ENCODE data around the gene KLF7. TPM values are rescaled to one million over a fixed set of nuclear protein-coding genes. Genes with fewer than 3 reads are reported as not detected.

The KLF7 gene
- total and polyA plus RNA-seq, 2 donors (not counting 1 experiment from before 2014, with no cell fraction given), result 12.9 to 21.0 TPM

GRCh38 chr2:207140265-207140664 is 25.5 kb downstream of the KLF7 start:
- Histone ChIP-seq H3K79me2 (ENCODE audit: control insufficient read depth, insufficient read depth, low read length) (peaks cover 87% of the 10 kb centered on the region), H3K9ac (ENCODE audit: insufficient read depth, low read length) (no peak overlapping the region), H3K27me3 (ENCODE audit: control insufficient read depth, insufficient read depth, low read length) (no peaks in the 10 kb centered on the region), H3K4me1 (ENCODE audit: control insufficient read depth, extremely low read depth, insufficient read depth, low read length) (peaks cover 20% of the 10 kb centered on the region), H3K4me2 (ENCODE audit: extremely low read depth, insufficient read depth, low read length) (no peak overlapping the region), H3K36me3 (ENCODE audit: control insufficient read depth, insufficient read depth, low read length) (no peaks in the 10 kb centered on the region), H3K4me3 (replicated peaks in 1 of 4; ENCODE audit: control extremely low read depth in 1 of 4, insufficient read depth in 1 of 4, low read depth in 3 of 4, low read length in 4 of 4) (no peak overlapping the region), H2AFZ (ENCODE audit: low read length) (no peak overlapping the region), H3K27ac (ENCODE audit: insufficient read depth, low read length) (no peak overlapping the region), H4K20me1 (ENCODE audit: control insufficient read depth, extremely low read depth, insufficient read depth, low read length) (no peaks in the 10 kb centered on the region), H3K9me3 (ENCODE audit: control insufficient read depth, insufficient read depth, low read depth, low read length) (no peaks in the 10 kb centered on the region)
- TF ChIP-seq EZH2 (IDR thresholded peaks at IDR 0.05; ENCODE audit: low read length, missing control alignments) (no peak), CTCF (conservative IDR thresholded peaks at IDR 0.05 in 1 of 2, IDR thresholded peaks at IDR 0.05 in 1 of 2; ENCODE audit: low read depth in 1 of 2, low read length in 2 of 2) (no peak)
- no peak for DNase-seq (ENCODE audit: low read depth in 2 of 2)

- Histone ChIP-seq H3K79me2 (ENCODE audit: control insufficient read depth, insufficient read depth, low read length) (peaks cover 87% of the 10 kb centered on the region), H4K20me1 (ENCODE audit: control insufficient read depth, extremely low read depth, insufficient read depth, low read length) (no peaks in the 10 kb centered on the region), H3K36me3 (ENCODE audit: control insufficient read depth, insufficient read depth, low read length) (no peaks in the 10 kb centered on the region), H3K27ac (ENCODE audit: insufficient read depth, low read length) (no peak overlapping the region), H3K4me1 (ENCODE audit: control insufficient read depth, extremely low read depth, insufficient read depth, low read length) (peaks cover 22% of the 10 kb centered on the region), H2AFZ (ENCODE audit: low read length) (no peak overlapping the region), H3K4me3 (replicated peaks in 1 of 4; ENCODE audit: control extremely low read depth in 1 of 4, insufficient read depth in 1 of 4, low read depth in 3 of 4, low read length in 4 of 4) (no peak overlapping the region), H3K27me3 (ENCODE audit: control insufficient read depth, insufficient read depth, low read length) (no peaks in the 10 kb centered on the region), H3K9me3 (ENCODE audit: control insufficient read depth, insufficient read depth, low read depth, low read length) (no peaks in the 10 kb centered on the region), H3K9ac (ENCODE audit: insufficient read depth, low read length) (no peak overlapping the region), H3K4me2 (ENCODE audit: extremely low read depth, insufficient read depth, low read length) (no peak overlapping the region)
- DNase-seq (ENCODE audit: low read depth in 2 of 2), result no peak
- no peak for TF ChIP-seq CTCF (conservative IDR thresholded peaks at IDR 0.05 in 1 of 2, IDR thresholded peaks at IDR 0.05 in 1 of 2; ENCODE audit: low read depth in 1 of 2, low read length in 2 of 2)
- no peak for TF ChIP-seq EZH2 (IDR thresholded peaks at IDR 0.05; ENCODE audit: low read length, missing control alignments)
These were observed 26.2 kb downstream of the KLF7 start for GRCh38 chr2:207139552-207139951.

- Histone ChIP-seq H3K9me3 (ENCODE audit: control insufficient read depth, insufficient read depth, low read depth, low read length) (no peaks in the 10 kb centered on the region), H3K27ac (ENCODE audit: insufficient read depth, low read length) (no peak overlapping the region), H2AFZ (ENCODE audit: low read length) (no peak overlapping the region), H3K4me3 (replicated peaks in 1 of 4; ENCODE audit: control extremely low read depth in 1 of 4, insufficient read depth in 1 of 4, low read depth in 3 of 4, low read length in 4 of 4) (no peak overlapping the region), H4K20me1 (ENCODE audit: control insufficient read depth, extremely low read depth, insufficient read depth, low read length) (no peaks in the 10 kb centered on the region), H3K4me2 (ENCODE audit: extremely low read depth, insufficient read depth, low read length) (no peak overlapping the region), H3K27me3 (ENCODE audit: control insufficient read depth, insufficient read depth, low read length) (no peaks in the 10 kb centered on the region), H3K79me2 (ENCODE audit: control insufficient read depth, insufficient read depth, low read length) (peaks cover 84% of the 10 kb centered on the region), H3K4me1 (ENCODE audit: control insufficient read depth, extremely low read depth, insufficient read depth, low read length) (peaks cover 19% of the 10 kb centered on the region), H3K36me3 (ENCODE audit: control insufficient read depth, insufficient read depth, low read length) (no peaks in the 10 kb centered on the region), H3K9ac (ENCODE audit: insufficient read depth, low read length) (no peak overlapping the region)
- no peak for DNase-seq (ENCODE audit: low read depth in 2 of 2)
- TF ChIP-seq EZH2 (IDR thresholded peaks at IDR 0.05; ENCODE audit: low read length, missing control alignments), result no peak
- TF ChIP-seq CTCF (conservative IDR thresholded peaks at IDR 0.05 in 1 of 2, IDR thresholded peaks at IDR 0.05 in 1 of 2; ENCODE audit: low read depth in 1 of 2, low read length in 2 of 2), result no peak
These were observed 27.0 kb downstream of the KLF7 start for GRCh38 chr2:207138627-207139297.

Data from fibroblast of lung (primary cell).